ENCODE measurements around the gene FIGLA.

- TF ChIP-seq ATF3 (CRISPR knock-in tag; conservative IDR thresholded peaks at IDR 0.05) (no peak), ZNF138 (CRISPR knock-in tag; conservative IDR thresholded peaks at IDR 0.05) (no peak), ARID4B (CRISPR knock-in tag; IDR thresholded peaks at IDR 0.05; ENCODE audit: borderline replicate concordance) (no peak), NR2C2 (CRISPR knock-in tag; IDR thresholded peaks at IDR 0.05) (no peak), E2F1 (CRISPR knock-in tag; IDR thresholded peaks at IDR 0.05) (no peak)
Measured at GRCh38 chr2:70796262-70796661, 5.8 kb upstream of the FIGLA start.

Data from WTC11 (cell line).